ENCODE measurements around the gene IQCF2. TPM values are rescaled to one million over a fixed set of nuclear protein-coding genes. Genes with fewer than 3 reads are reported as not detected.

Gene IQCF2
- total RNA-seq, 1 experiment from 2014 or later = not detected

DNA sequence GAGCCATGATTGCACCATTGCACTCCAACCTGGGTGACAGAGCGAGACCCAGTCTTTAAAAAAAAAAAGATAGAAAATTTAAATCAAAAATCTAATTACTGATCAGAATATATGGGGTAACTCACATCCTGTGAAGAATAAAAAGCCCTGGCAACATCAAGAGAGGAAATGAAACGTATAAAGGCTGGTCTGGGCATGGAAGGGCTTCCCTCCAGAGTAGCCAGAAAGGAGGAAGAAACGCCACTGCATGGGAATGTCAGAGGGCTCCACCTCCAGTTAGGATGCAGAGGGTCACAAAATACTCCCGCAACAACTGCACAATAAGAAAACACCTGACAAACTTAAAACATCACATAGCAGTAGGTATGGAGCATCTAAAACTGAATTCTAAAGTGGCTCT lies 46.6 kb downstream of the IQCF2 start:
- no peaks in the 10 kb centered on the region for H3K4me1 ChIP-seq (ENCODE audit: insufficient read depth, low read length, poor library complexity, severe bottlenecking)
- intact Hi-C loops (cut with micrococcal nuclease; ENCODE audit: unreplicated experiment) = no loop called here
- no peak for DNase-seq (ENCODE audit: low spot score)
- H3K36me3 ChIP-seq (ENCODE audit: insufficient read depth, low read length, poor library complexity, severe bottlenecking) = no peaks in the 10 kb centered on the region
- TF ChIP-seq, protein P1, sequence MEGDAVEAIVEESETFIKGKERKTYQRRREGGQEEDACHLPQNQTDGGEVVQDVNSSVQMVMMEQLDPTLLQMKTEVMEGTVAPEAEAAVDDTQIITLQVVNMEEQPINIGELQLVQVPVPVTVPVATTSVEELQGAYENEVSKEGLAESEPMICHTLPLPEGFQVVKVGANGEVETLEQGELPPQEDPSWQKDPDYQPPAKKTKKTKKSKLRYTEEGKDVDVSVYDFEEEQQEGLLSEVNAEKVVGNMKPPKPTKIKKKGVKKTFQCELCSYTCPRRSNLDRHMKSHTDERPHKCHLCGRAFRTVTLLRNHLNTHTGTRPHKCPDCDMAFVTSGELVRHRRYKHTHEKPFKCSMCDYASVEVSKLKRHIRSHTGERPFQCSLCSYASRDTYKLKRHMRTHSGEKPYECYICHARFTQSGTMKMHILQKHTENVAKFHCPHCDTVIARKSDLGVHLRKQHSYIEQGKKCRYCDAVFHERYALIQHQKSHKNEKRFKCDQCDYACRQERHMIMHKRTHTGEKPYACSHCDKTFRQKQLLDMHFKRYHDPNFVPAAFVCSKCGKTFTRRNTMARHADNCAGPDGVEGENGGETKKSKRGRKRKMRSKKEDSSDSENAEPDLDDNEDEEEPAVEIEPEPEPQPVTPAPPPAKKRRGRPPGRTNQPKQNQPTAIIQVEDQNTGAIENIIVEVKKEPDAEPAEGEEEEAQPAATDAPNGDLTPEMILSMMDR (conservative IDR thresholded peaks at IDR 0.05; ENCODE audit: low read depth, low read length) = no peak
- no peak for TF ChIP-seq EZH2 (IDR thresholded peaks at IDR 0.05; ENCODE audit: borderline replicate concordance, low read depth, low read length, poor library complexity, severe bottlenecking)
- no peaks in the 10 kb centered on the region for H3K9me3 ChIP-seq (ENCODE audit: low read depth, low read length, poor library complexity, severe bottlenecking)
- no peak overlapping the region for H3K27ac ChIP-seq (ENCODE audit: low read depth, low read length, poor library complexity, severe bottlenecking)
- H3K4me3 ChIP-seq (ENCODE audit: low read depth, low read length, poor library complexity, severe bottlenecking) = no peak overlapping the region
- no peaks in the 10 kb centered on the region for H3K27me3 ChIP-seq (replicated peaks; ENCODE audit: insufficient read depth, low read depth, low read length, poor library complexity)
- ChIA-PET POLR2A (ENCODE audit: low non-redundant PET) (no interaction called here), CTCF (no interaction called here)
- no TSS peak for BruUV-seq (replicated peaks)

Other genes with a start within 250 kb of the IQCF2 start
- 21.4 and 23.0 TPM in 2 replicates for gene TEX264, start 190.4 kb upstream of the IQCF2 start, total RNA-seq (2021)
- 2.9 and 5.6 TPM in 2 replicates for gene GRM2, start 154.5 kb upstream of the IQCF2 start, total RNA-seq (2021)
- gene IQCF6, start 82.4 kb upstream of the IQCF2 start, total RNA-seq (2021) = not detected in 2 replicates
- not detected in 2 replicates for gene IQCF5, start 14.0 kb downstream of the IQCF2 start, total RNA-seq (2021)
- not detected in 2 replicates for gene IQCF1, start 41.7 kb downstream of the IQCF2 start, total RNA-seq (2021)
- 25.9 and 32.3 TPM in 2 replicates for gene RRP9, start 80.3 kb downstream of the IQCF2 start, total RNA-seq (2021)
- 3.4 and 4.0 TPM in 2 replicates for gene PARP3, start 80.7 kb downstream of the IQCF2 start, total RNA-seq (2021)
- not detected in 2 replicates for gene GPR62, start 93.8 kb downstream of the IQCF2 start, total RNA-seq (2021)
- gene PCBP4, start 105.8 kb downstream of the IQCF2 start, total RNA-seq (2021) = 5.3 and 8.1 TPM in 2 replicates
- gene ABHD14B, start 112.4 kb downstream of the IQCF2 start, total RNA-seq (2021) = 7.3 and 11.4 TPM in 2 replicates
- 3.7 and 5.6 TPM in 2 replicates for gene ABHD14A, start 113.4 kb downstream of the IQCF2 start, total RNA-seq (2021)
- gene ACY1, start 121.9 kb downstream of the IQCF2 start, total RNA-seq (2021) = 6.4 and 9.3 TPM in 2 replicates
- gene RPL29, start 134.3 kb downstream of the IQCF2 start, total RNA-seq (2021) = 613 and 624 TPM in 2 replicates
- gene DUSP7, start 195.0 kb downstream of the IQCF2 start, total RNA-seq (2021) = 17.2 and 20.1 TPM in 2 replicates